PC-3 (cell line): Measurements from ENCODE around the gene MASP1. TPM values are rescaled to one million over a fixed set of nuclear protein-coding genes. Genes with fewer than 3 reads are reported as not detected.

Source experiments
- ATAC-seq: fragments of 200-7000 bp; cut with Tn5 transposase; 2 replicates; pipeline ENCODE4 v1.9.1; 2020; ENCODE audit warnings: mild to moderate bottlenecking, moderate library complexity
- Bru-seq: library from RNA; stranded (reverse); fragments of 400-500 nt; gene quantifications from one replicate; lab custom pipeline; 2021; lab: Mats Ljungman, UMichigan
- BruChase-seq, 2 experiments: library from RNA; stranded (reverse); fragments of 400-500 nt; gene quantifications; one replicate each; lab custom pipeline; 2021; lab: Mats Ljungman, UMichigan
- BruUV-seq: library from RNA; stranded (reverse); fragments of 400-500 nt; replicated peaks from 2 replicates; lab custom pipeline; 2021; lab: Mats Ljungman, UMichigan
- CTCF ChIA-PET: fragments of 300-600 bp; sonication (Branson Sonifier 250); formaldehyde crosslinking; loops from one replicate; lab custom pipeline; 2022; ENCODE audit warnings: antibody characterized with exemption; lab: Charles Lee
- POLR2A ChIA-PET: fragments of 300-600 bp; sonication (Branson Sonifier 250); formaldehyde crosslinking; loops from one replicate; lab custom pipeline; 2022; ENCODE audit warnings: antibody characterized with exemption; ENCODE audit not compliant: unreplicated experiment; lab: Charles Lee
- DNase-seq: peaks from one replicate; pipeline ENCODE4 v3.0.0-alpha.2; 2015
- H2AFZ ChIP-seq: fragments of 300-600 bp; sonication (generic); 2 replicates; pipeline ENCODE4 v1.6.0; 2016; ENCODE audit warnings: antibody characterized with exemption, low read length
- H3F3A ChIP-seq: fragments of 300-600 bp; sonication (generic); one replicate; pipeline ENCODE4 v1.6.0; 2017; ENCODE audit warnings: antibody characterized with exemption, low read length, control low read depth, mild to moderate bottlenecking; ENCODE audit not compliant: unreplicated experiment
- H3K27ac ChIP-seq: fragments of 300-600 bp; sonication (generic); 2 replicates; pipeline ENCODE4 v1.5.1; 2016; ENCODE audit warnings: mild to moderate bottlenecking, low read length
- H3K27me3 ChIP-seq: fragments of 300-600 bp; sonication (generic); 2 replicates; pipeline ENCODE4 v1.6.1; 2016; ENCODE audit warnings: low read length, mixed read lengths
- H3K36me3 ChIP-seq: fragments of 300-600 bp; sonication (generic); 2 replicates; pipeline ENCODE4 v1.6.1; 2016; ENCODE audit warnings: low read depth, mixed run types, low read length, mixed read lengths
- H3K4me1 ChIP-seq: fragments of 300-600 bp; sonication (generic); 2 replicates; pipeline ENCODE4 v1.5.1; 2016; ENCODE audit warnings: low read length; ENCODE audit not compliant: insufficient read depth
- H3K4me2 ChIP-seq: fragments of 300-600 bp; sonication (generic); 2 replicates; pipeline ENCODE4 v1.6.0; 2016; ENCODE audit warnings: low read length
- H3K4me3 ChIP-seq: fragments of 300-600 bp; sonication (generic); 2 replicates; pipeline ENCODE4 v1.5.1; 2016; ENCODE audit warnings: mild to moderate bottlenecking, low read length, mixed read lengths
- H3K79me2 ChIP-seq: fragments of 300-600 bp; sonication (generic); 2 replicates; pipeline ENCODE4 v1.6.1; 2017; ENCODE audit warnings: low read length, mixed read lengths
- H3K9ac ChIP-seq: fragments of 300-600 bp; sonication (generic); 2 replicates; pipeline ENCODE4 v1.6.0; 2016; ENCODE audit warnings: mild to moderate bottlenecking, low read length
- H3K9me2 ChIP-seq: fragments of 300-600 bp; sonication (generic); replicated peaks from 2 replicates; pipeline ENCODE4 v1.6.1; 2016; ENCODE audit warnings: mixed run types, low read length, mixed read lengths
- H3K9me3 ChIP-seq: fragments of 300-600 bp; sonication (generic); 2 replicates; pipeline ENCODE4 v1.6.1; 2016; ENCODE audit warnings: low read length, mixed read lengths
- H4K20me1 ChIP-seq: fragments of 300-600 bp; sonication (generic); 2 replicates; pipeline ENCODE4 v1.6.1; 2016; ENCODE audit warnings: low read length, mixed read lengths
- EZH2 ChIP-seq: fragments of 300-600 bp; sonication (generic); IDR thresholded peaks from one replicate; pipeline ENCODE4 v1.6.1; 2017; ENCODE audit warnings: antibody characterized with exemption, mild to moderate bottlenecking, low read length; ENCODE audit not compliant: unreplicated experiment
- EZH2phosphoT487 ChIP-seq: fragments of 300-600 bp; sonication (generic); IDR thresholded peaks from 2 replicates; pipeline ENCODE4 v1.6.1; 2018; ENCODE audit warnings: mild to moderate bottlenecking, antibody characterized with exemption, low read length, borderline replicate concordance
- intact Hi-C: fragments of 100-400 bp; cut with micrococcal nuclease; formaldehyde crosslinking; loops from 2 replicates; pipeline ENCODE4 v1.9.0; 2023
- long read RNA-seq: library from polyadenylated mRNA; unstranded; transcript quantifications from one replicate; pipeline ENCODE4 v2.0.0, GENCODE V29; 2021; ENCODE audit not compliant: unreplicated experiment
- total RNA-seq: library from RNA; depleted of rRNA; stranded (reverse); fragments of >200 nt; gene quantifications from 2 replicates; pipeline ENCODE4 v1.2.3, GENCODE V29; 2014; rRNA removed
- TF ChIP-seq, protein P1 (sequence below): fragments of 300-600 bp; sonication (generic); conservative IDR thresholded peaks from 2 replicates; pipeline ENCODE4 v1.5.1; 2017; ENCODE audit warnings: antibody characterized with exemption, low read depth, mild to moderate bottlenecking, low read length

Gene MASP1, protein sequence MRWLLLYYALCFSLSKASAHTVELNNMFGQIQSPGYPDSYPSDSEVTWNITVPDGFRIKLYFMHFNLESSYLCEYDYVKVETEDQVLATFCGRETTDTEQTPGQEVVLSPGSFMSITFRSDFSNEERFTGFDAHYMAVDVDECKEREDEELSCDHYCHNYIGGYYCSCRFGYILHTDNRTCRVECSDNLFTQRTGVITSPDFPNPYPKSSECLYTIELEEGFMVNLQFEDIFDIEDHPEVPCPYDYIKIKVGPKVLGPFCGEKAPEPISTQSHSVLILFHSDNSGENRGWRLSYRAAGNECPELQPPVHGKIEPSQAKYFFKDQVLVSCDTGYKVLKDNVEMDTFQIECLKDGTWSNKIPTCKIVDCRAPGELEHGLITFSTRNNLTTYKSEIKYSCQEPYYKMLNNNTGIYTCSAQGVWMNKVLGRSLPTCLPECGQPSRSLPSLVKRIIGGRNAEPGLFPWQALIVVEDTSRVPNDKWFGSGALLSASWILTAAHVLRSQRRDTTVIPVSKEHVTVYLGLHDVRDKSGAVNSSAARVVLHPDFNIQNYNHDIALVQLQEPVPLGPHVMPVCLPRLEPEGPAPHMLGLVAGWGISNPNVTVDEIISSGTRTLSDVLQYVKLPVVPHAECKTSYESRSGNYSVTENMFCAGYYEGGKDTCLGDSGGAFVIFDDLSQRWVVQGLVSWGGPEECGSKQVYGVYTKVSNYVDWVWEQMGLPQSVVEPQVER
- total RNA-seq (0.07 TPM in 1 of 2 replicates, not detected in the other), Bru-seq, nascent RNA (percentile 5 among the genes with signal in this experiment), BruChase-seq, experiment 1, labeled RNA remaining after a 6-hour chase (percentile 1 among the genes with signal in this experiment), BruChase-seq, experiment 2, labeled RNA remaining after a 2-hour chase (percentile 5 among the genes with signal in this experiment)
- long read RNA-seq = 0 reads

DNA sequence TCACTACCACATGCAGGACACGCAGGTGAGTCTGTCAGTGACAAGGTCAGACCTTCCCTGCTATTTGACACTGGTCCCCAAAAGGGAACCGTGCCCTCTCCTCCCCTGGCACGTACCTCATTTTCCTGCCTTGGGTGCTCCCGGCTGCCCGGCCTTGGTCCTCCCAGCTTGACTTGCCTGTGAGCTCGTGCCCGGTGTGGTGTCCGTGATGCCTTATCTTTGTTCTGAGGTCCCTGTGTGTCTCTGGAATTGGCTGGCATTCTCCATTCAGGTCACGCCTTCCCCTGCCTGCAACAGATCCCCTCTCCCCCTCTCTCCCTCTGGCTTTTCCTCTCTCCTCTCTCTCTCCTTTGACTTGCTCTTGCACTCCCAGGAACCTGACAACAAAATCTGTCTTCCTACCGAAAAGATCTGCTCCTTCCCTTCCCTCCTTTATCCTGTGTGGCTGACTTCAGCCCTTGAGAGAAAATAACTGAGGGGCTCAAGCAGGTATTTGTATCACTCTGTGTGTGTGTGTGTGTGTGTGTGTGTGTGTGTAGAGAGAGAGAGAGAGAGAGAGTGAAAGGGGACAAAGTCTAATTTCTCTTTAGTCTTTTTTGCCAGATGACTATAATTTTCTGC, at the start of gene MASP1:
MASP1 (minus strand) TSS at position 226 of the 621 bp plus-strand sequence; CDS start at position 121, 105 bp downstream.
- BruUV-seq = no TSS peak
- Histone ChIP-seq H3K36me3 (no peaks in the 10 kb centered on the region), H3K27me3 (peaks cover 31% of the 10 kb centered on the region; the same call in 1 of the 2 replicates), H3K79me2 (no peaks in the 10 kb centered on the region), H3K9ac (no peak within 1 kb of the TSS), H4K20me1 (no peaks in the 10 kb centered on the region), H3K27ac (no peak within 1 kb of the TSS), H3K4me3 (no peak within 1 kb of the TSS), H3K4me2 (no peak within 1 kb of the TSS), H3K9me3 (no peaks in the 10 kb centered on the region), H3K9me2 (no peaks in the 10 kb centered on the region), H2AFZ (no peak within 1 kb of the TSS), H3F3A (no peaks in the 10 kb centered on the region), H3K4me1 (no peaks in the 10 kb centered on the region; the same call in 1 of the 2 replicates)
- ATAC-seq = no peak
- no peak for TF ChIP-seq EZH2
- TF ChIP-seq EZH2phosphoT487 = no peak
- TF ChIP-seq, protein P1, sequence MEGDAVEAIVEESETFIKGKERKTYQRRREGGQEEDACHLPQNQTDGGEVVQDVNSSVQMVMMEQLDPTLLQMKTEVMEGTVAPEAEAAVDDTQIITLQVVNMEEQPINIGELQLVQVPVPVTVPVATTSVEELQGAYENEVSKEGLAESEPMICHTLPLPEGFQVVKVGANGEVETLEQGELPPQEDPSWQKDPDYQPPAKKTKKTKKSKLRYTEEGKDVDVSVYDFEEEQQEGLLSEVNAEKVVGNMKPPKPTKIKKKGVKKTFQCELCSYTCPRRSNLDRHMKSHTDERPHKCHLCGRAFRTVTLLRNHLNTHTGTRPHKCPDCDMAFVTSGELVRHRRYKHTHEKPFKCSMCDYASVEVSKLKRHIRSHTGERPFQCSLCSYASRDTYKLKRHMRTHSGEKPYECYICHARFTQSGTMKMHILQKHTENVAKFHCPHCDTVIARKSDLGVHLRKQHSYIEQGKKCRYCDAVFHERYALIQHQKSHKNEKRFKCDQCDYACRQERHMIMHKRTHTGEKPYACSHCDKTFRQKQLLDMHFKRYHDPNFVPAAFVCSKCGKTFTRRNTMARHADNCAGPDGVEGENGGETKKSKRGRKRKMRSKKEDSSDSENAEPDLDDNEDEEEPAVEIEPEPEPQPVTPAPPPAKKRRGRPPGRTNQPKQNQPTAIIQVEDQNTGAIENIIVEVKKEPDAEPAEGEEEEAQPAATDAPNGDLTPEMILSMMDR = no peak
- ChIA-PET POLR2A (no interaction called here), CTCF (no interaction called here)
- DNase-seq = no peak
- intact Hi-C loops = no loop called here

DNA sequence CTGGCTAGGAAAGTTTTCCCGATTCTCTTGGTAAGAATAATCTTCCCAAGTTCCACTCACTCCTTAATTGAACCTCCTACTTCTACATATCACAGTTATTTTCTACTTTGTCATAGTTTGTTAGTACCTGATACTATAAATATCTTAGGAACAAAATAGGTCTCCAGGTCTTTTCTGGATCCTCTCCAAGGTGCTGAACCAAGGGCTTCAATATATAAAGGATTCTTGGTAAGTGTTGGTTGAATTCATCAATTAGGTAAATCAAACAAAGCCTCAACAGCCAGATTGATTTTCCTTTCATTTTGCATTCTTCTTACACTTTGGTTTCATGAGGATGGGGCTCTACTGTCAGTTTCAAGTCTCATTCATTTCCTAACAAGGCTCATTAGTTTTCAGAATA, 49.0 kb upstream of the MASP1 start:
- no peaks in the 10 kb centered on the region for H3K4me1 ChIP-seq
- no peak overlapping the region for H3K27ac ChIP-seq
- no peaks in the 10 kb centered on the region for H3K9me2 ChIP-seq
- ATAC-seq = no peak
- H3K9ac ChIP-seq = no peak overlapping the region
- no peak overlapping the region for H3K4me2 ChIP-seq
- intact Hi-C loops = no loop called here
- no peak overlapping the region for H2AFZ ChIP-seq
- H3K36me3 ChIP-seq = no peaks in the 10 kb centered on the region
- ChIA-PET POLR2A (no interaction called here), CTCF (interaction anchor here (0.7 kb wide), 1 partner anchor 43 kb away, joined by 3 read pairs; no protein-coding TSS in a partner anchor)
- H3K27me3 ChIP-seq = peaks cover 79% of the 10 kb centered on the region
- no TSS peak for BruUV-seq
- no peaks in the 10 kb centered on the region for H3F3A ChIP-seq
- no peak for DNase-seq
- no peaks in the 10 kb centered on the region for H4K20me1 ChIP-seq
- H3K4me3 ChIP-seq = no peak overlapping the region
- TF ChIP-seq, protein P1 = no peak
- TF ChIP-seq EZH2 (no peak), EZH2phosphoT487 (no peak)
- H3K79me2 ChIP-seq = no peaks in the 10 kb centered on the region
- no peaks in the 10 kb centered on the region for H3K9me3 ChIP-seq
